G401.6 (cell line): Measurements from ENCODE around the gene ORC3.
A peak's percentile ranks its signal among the peaks of the same experiment; 100 is the strongest.
"Not testable (repeated sequence)": the region's sequence is repeated elsewhere in the genome, so short reads cannot be mapped to it uniquely, and the experiment has no call there.

Experiments used
- FAIRE-seq: peaks from 2 replicates; lab custom pipeline; 2012; peaks lifted over from hg19 to GRCh38; lab: Jason Lieb, UNC

The ORC3 gene

GRCh38 chr6:87697581-87698546 lies 107.9 kb downstream of the ORC3 start:
- FAIRE-seq: no peak

GRCh38 chr6:87698547-87699006 lies 108.6 kb downstream of the ORC3 start:
- no peak for FAIRE-seq

GRCh38 chr6:87699576-87699975 lies 109.6 kb downstream of the ORC3 start:
- FAIRE-seq: no peak

DNA sequence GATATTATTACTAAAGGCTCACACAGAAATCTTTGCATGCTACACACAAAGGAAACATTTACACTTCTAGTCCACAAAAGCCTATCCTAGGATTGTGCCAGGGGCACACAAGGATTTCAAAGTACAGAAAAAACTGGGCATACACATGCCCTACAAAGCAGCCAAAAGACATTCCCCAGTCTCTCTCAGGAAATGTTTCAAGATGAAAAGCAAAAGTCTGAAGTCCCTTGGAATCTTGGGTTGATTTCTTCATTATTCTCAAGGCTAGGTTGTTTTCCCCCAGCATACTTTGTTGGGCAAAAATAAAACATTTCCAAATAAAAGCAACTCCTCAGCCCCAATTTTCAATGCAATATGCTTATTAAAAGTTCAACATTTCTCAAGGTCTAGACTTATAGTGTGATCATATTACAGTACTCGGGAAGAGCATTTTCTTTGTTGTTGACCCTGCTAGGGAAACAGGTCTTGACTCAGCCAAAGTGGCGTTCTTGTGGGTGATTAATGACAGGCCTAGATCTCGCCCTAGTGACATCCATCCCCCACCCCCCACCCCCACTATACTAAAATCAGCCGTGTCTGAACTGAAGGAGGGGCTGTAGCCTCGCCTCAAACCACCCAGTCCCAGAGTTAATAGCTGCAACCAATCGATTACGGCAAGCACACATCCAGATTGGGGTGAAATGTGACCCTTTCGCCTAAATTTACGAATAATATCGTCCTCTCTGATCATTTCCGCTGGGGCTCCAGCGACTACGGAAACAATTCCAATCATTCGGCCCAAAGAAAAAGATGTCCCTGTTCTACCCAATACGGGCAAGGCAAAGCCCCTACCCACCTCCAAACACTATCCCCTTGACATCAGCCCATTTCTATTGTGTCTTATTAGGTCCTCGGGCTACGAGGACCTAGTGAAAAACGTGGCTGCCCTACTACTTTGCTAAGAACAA lies 110.7 kb downstream of the ORC3 start:
- no peak for FAIRE-seq

DNA sequence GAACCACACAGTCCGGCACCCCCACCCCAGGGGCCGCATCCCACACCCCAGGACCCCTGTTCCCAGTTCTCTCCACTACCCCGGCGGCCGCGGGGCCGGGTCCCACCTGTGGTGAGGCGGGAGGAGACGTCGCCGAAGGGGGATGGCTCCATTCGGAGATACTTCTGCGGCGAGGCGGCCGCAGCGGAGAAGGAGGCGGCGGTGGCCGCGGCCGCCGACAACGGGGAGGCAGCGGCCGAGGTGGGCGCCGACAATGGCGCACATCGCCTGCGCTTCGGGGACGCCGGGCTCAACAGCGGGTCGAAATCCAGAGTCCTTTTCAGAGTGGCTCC lies 111.4 kb downstream of the ORC3 start:
- FAIRE-seq: no peak

DNA sequence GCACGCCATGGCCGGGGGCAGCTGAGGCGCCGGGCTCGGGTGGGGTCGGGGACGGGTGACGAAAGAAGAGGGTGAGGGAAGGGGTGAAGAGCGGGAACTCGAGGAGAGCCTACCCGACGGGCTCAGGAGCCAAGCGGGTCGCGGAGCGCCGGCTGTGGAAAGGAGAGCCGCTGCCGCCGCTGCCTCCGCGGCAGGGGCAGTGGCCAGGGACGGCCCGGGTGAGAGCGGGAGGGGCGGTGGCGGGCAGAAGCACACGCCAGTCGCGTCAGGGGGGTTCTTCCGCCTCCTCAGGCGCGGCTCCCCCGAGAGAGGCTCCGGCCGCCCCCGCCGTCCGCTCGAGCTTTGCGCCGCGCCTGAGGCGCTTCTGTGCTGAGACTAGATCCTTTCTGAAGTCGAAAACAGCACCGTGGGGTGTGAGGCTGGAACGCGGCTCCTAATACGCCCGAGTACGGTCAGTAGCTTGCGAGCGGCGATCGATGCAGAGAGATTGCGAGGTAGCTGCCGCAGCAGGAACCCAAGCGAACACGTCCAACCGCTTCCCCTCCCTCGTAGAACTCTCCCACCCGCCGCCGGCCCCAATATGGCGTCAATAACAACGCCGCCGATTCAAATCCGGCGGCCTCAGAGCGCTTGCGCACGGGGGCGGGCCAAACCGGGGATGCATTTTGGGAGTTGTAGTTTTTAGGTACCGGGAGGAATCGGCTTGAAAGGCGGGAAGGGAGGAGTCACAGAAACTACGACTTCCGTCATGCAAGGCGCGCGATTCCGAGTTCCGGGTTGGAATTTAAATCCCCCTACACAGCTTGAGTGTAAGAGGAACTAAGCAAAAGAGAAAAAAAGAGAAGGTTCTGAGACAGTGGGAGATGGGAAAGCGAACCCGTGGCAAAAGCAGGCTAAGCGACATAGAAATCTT lies 112.0 kb downstream of the ORC3 start, which contains the start of gene AKIRIN2:
Gene AKIRIN2 (minus strand): TSS at position 558 of the 913 bp plus-strand sequence. CDS start 549 bp downstream, at position 9.
- FAIRE-seq: peak; percentile 96

GRCh38 chr6:87702589-87702945 lies 112.6 kb downstream of the ORC3 start:
- no peak for FAIRE-seq

- FAIRE-seq: not testable (repeated sequence)
These were observed 113.1 kb downstream of the ORC3 start for GRCh38 chr6:87703039-87703438.

- FAIRE-seq: no peak
These were observed 115.2 kb downstream of the ORC3 start for GRCh38 chr6:87705070-87705691.

DNA sequence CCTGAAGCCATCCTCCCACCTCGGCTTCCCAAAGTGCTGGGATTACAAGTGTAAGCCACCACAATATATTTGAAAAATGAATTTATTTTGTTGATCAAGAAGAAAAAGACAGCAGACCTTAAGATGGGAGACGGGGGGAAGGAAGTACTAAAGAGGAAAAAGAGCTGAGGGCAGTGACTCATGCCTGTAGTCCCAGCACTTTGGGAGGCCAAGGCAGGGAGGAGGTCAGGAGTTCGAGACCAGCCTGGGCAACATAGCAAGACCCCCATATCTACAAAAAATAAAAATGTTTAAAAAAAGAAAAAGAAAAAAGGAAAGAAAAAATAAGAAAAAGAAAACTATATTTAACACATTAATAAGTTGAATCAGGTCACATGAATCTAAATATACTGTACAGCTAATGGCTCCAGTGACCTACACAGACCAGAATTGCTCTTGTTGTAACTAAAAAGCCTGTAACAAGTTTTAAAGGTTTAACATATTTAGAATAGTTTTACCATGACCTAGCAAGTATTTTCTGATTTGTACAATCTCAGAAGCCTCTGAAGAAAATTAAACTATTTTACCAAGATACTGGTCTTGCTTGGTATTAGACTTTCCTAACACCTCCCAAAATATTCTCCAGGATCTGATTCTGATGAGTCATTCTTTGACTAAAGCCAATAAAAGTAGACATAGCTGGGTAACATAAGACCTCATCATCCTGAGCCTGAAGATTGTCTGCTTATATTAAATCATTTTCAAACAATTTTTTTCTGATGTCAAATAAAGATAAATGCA lies 116.4 kb downstream of the ORC3 start:
- FAIRE-seq: peak; percentile 68

DNA sequence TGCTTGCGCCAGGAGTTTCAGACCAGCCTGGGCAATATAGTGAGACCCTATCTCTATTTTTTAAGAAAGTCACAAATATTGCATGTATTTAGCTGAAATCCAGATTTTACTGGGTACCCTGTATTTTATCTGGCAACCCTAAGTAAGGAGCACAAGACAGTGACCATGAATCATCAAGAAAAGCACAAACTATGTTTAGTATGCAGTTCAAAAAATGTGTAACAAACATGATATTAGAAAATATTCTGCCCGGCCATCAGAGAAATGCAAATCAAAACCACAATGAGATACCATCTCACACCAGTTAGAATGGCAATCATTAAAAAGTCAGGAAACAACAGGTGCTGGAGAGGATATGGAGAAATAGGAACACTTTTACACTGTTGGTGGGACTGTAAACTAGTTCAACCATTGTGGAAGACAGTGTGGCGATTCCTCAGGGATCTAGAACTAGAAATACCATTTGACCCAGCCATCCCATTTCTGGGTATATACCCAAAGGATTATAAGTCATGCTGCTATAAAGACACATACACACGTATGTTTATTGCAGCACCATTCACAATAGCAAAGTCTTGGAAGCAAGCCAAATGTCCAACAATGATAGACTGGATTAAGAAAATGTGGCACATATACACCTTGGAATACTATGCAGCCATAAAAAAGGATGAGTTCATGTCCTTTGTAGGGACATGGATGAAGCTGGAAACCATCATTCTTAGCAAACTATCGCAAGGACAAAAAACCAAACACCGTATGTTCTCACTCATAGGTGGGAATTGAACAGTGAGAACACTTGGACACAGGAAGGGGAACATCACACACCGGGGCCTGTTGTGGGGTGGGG lies 118.9 kb downstream of the ORC3 start:
- not testable (repeated sequence) for FAIRE-seq

DNA sequence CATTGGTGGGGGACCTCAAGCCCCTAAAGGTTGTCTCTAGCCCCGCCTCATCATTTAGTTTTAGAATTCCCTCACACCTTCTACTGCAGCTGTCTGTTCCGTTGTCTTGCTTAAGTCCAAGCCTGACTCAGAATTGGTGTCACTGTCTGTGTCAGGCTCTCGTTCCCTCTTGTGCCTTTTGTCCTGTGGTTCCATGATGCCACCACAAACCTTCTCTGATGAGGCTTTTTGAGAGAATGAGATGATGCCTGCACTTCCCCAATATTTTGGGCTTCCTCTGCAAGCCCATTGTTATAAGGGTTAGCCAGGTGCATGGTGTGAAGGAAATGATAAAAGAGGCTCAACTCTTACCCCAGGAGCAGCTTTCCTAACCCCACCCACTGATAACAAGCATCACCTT lies 120.2 kb downstream of the ORC3 start:
- no peak for FAIRE-seq

GRCh38 chr6:87712713-87713112 lies 122.8 kb downstream of the ORC3 start:
- not testable (repeated sequence) for FAIRE-seq

DNA sequence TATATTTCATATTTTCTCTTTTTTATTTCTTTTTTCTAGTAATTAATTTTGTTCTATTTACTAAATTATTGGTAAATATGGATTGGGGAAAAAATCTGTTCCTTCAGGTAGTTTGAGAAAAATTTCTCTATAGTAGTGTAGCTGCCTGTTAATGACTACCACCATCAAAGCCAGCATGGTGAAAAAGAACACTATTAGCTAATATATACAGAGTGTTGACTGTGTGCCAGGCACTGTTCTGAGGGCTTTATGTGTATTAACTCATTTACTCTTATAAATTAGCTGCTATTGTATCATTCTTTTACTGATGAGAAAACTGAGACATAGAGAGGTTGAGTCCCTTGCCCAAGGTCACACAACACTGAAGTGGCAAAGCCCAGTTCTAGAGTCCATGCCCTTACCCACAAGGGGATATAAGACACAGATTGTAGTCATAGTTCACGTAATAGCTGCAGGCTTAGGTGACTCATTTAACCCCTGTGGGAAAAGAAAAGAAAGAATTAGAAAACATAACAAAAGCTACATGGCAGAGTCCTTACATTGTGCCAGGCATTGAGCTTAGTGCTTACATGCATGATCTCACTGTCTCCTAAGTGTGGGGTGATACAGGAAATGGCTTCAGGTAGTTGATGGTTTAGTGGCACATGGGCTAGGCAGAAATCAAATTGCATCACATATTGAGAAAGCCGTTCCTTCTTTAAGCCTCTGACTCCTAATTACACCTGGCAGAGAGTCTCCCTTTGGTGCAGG lies 124.3 kb downstream of the ORC3 start:
- no peak for FAIRE-seq
